ENCODE data around the gene NFXL1. TPM values are rescaled to one million over a fixed set of nuclear protein-coding genes. Genes with fewer than 3 reads are reported as not detected.
A peak's percentile ranks its signal among the peaks of the same experiment; 100 is the strongest.
"Not testable (repeated sequence)": the region's sequence is repeated elsewhere in the genome, so short reads cannot be mapped to it uniquely, and the experiment has no call there.

NFXL1 gene
- 4.3 and 5.9 TPM in 2 replicates for total RNA-seq (2014; rRNA removed; shearing (Covaris generic))
- polyA plus RNA-seq (2015; cell fraction: cytosol; rRNA removed), result 6.2 and 14.4 TPM in 2 replicates
- polyA plus RNA-seq (2015; cell fraction: nucleus; rRNA removed), result 37.0 and 56.7 TPM in 2 replicates

DNA sequence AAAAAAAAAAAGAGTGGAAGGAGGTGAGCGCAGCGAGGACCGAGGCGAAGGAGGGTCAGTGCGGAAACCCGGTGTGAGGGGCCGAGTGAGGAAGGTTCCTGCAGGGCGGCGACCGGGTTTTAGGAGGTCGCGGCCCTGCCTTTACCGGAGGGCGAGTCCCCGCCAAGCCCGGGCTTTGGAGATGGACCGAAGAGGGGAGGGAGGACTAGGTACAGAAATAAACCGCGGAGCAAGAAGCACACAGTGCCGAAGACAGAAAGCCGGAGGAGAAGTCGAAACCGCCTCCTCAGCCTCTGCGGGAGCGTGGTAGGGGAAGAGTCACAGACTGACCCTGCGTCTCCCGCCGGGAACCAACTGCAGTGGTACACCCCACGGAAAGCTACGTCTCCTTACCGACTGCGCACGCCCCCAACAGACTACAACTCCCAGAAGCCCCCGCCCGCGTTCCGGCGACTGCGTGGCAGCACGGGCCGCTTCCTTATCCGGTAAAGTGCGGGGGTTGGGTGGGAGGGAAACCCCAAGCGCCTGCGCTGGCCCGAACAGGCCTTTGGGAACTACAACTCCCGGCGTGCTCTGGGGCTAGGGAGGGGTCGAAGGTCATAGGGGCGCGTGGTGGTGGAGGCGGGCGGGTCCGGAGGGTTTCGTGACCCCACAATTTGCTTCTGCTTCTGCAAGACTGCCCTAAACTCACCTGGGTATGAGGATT is at the start of gene NFXL1:
Gene NFXL1 (minus strand): TSS at position 364 of the 706 bp plus-strand sequence. CDS start 380 bp downstream, outside the sequence.
- peak; percentile 95 for DNase-seq (ENCODE audit: low read depth, low spot score)
- in situ Hi-C loops (cut with HindIII; ENCODE audit: low pct_unique_long_range_greater_than_20kb, low sequenced_read_pairs), result no loop called here

DNA sequence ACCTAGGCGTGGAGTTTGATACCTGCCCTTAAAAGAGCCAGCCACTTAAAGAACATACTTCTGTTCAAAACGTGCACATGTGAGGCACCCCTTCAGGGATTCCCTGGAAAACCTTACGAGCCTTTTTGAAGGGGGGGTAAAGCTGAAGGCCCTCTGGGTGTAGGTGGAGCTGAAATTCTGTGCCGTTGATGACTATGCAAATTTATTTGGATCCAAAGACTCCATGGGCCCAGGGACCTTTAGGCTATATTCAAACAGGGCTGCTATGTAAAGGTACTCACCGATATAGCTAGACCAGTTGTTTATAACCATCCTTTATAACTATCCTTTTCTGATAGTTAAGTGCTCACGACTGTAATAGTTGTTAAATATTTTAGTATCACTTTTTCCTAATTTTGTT is 40.3 kb upstream of the NFXL1 start:
- in situ Hi-C loops (cut with HindIII; ENCODE audit: low pct_unique_long_range_greater_than_20kb, low sequenced_read_pairs), result no loop called here
- no peak for DNase-seq (ENCODE audit: low read depth, low spot score)

DNA sequence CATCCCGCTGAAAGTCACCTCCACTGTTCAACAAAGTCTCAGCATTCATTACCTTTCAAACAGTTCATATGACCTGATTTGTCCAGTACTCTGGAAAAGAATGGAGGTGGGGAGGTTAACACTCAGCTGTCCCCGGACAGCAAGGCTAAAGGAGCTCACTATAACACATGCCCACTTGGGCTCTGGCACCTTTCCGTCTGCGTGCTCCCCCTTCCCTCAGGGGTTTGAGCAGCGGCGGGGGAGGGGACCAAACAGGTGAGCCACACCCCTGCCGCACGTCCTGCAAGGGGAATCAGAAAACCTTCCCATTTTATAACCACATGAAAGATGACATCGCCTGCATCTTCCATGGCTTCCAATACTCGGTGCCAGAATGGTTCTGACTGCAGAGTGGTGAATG is 39.9 kb upstream of the NFXL1 start:
- in situ Hi-C loops (cut with HindIII; ENCODE audit: low pct_unique_long_range_greater_than_20kb, low sequenced_read_pairs), result no loop called here
- no peak for DNase-seq (ENCODE audit: low read depth, low spot score)

DNA sequence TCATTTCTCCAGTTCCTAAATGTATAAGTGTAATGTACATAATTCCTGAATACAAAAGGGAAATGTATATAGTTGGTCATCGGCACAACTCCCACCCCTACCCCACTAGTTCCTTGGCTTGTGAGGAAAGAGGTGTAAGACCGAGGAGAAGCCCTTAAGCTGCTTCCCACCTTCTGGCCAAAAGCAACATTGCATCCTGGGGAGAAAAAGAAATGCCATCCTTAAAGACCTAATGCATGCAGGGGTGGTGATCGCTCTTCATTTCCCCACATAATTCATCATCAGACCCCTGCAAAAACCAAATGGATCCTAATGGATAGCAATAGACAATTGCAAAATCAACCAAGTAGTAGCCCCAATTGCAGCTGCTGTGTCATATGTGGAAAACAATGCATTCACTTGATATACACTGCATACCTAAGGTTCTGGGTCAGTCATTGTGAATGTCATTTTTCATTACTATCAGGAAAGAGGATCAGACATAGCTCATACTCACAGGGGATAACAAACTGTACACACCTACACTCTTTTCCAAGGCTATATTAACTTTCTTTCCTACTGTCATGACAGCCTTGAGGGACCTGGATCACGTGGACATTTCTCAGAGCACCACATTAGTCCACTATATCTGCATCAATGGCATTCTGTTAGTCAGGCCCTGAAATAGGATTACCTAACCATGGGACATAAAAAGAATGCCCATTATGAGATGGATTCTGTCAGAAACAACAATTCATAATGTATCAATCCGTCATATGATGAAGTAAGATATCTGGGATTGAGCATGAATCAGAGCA is 31.7 kb upstream of the NFXL1 start:
- in situ Hi-C loops (cut with HindIII; ENCODE audit: low pct_unique_long_range_greater_than_20kb, low sequenced_read_pairs), result no loop called here
- peak; percentile 14 for DNase-seq (ENCODE audit: low read depth, low spot score)

DNA sequence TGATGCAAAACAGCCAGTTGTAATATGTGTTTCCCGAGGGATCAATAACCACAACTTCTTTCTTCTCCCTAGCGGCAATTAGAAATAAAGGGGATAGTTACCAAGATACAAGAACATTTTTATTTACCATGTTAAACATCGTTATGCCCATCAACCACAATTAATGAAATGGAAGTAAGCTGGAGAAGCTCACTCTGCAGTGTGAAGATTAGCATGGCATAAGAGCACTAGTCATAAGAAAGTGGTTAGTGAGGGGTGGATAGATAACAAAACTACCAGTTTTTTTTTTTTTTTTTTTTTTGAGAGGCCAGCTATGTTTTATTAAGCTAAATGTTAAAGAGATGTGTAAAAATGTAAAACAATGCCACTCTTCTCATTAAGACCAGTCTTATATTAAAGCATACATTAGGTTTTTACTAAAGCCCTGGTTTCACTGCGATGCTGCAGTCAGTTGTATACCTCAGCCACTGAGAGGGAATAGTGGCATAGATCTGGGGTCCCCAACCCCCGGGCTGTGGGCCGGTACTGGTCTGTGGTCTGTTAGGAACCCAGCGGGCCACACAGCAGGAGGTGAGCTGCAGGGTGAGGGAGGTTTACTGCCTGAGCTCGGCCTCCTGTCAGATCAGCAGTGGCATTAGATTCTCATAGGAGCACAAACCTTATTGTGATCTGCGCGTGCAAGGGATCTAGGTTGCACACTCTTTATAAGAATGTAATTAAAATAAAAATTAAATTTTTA is 27.9 kb upstream of the NFXL1 start:
- DNase-seq (ENCODE audit: low read depth, low spot score), result no peak
- in situ Hi-C loops (cut with HindIII; ENCODE audit: low pct_unique_long_range_greater_than_20kb, low sequenced_read_pairs), result no loop called here

DNA sequence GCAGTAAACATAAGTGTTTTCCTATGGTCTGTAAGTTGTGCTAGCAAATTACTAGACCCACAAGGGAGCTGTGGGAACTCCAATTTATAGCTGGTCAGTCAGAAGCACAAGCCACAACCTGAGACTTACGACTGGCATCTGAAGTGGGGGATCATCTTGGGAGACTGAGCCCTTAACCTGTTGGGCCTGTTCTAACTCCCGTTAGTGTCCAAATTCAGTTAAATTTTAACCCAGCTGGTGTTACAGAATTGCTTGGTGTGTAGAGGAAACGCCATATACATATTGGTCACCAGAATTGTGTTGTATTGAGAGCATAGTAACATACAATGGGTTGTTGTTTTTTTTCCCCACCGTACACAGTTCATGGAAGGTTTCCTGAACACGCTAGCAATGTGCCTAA is 25.1 kb upstream of the NFXL1 start:
- DNase-seq (ENCODE audit: low read depth, low spot score), result no peak
- in situ Hi-C loops (cut with HindIII; ENCODE audit: low pct_unique_long_range_greater_than_20kb, low sequenced_read_pairs), result loop anchor here (10.0 kb wide), 1 partner anchor 265 kb away; no protein-coding TSS in a partner anchor

DNA sequence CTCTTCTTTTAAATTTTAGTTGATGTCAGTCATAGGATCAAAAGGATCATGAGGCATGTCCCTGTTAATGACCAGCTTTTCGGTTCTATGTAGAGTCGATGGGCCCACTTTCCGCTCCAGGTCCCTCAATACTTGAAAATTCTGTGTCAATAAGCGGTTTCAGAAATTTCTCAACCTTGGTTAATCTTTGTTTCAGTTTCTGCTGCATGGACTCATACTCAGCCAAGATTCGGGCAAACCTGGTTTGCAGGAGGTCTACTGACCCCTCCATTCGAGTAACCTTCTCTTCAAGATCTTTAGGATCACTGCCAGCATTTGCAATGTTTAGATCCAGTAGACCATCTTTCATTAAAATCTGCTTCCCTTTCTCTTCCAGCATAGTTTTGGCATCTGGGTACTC is 22.0 kb upstream of the NFXL1 start:
- in situ Hi-C loops (cut with HindIII; ENCODE audit: low pct_unique_long_range_greater_than_20kb, low sequenced_read_pairs), result loop anchor here (10.0 kb wide), 1 partner anchor 262 kb away; no protein-coding TSS in a partner anchor
- no peak for DNase-seq (ENCODE audit: low read depth, low spot score)

DNA sequence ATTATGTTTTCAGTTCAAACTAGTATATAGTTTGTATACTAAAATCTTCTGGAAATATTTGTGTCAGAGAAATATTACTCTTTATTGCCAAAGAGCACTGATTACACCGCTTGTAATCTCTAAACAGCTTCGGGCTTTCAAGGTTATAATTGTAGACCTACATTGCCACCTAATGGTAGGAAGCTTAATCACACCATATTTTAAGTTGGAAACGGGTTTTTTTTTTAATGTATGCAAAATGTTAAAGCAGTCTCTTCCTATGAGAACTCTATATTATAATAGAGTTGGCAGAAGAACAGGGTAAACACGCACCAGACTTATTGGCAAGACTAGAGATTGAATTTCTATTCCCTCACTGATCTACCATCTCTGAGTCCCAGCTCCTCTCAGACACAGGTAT is 19.5 kb upstream of the NFXL1 start:
- DNase-seq (ENCODE audit: low read depth, low spot score), result peak; percentile 63
- in situ Hi-C loops (cut with HindIII; ENCODE audit: low pct_unique_long_range_greater_than_20kb, low sequenced_read_pairs), result loop anchor here (10.0 kb wide), 1 partner anchor 259 kb away; no protein-coding TSS in a partner anchor

DNA sequence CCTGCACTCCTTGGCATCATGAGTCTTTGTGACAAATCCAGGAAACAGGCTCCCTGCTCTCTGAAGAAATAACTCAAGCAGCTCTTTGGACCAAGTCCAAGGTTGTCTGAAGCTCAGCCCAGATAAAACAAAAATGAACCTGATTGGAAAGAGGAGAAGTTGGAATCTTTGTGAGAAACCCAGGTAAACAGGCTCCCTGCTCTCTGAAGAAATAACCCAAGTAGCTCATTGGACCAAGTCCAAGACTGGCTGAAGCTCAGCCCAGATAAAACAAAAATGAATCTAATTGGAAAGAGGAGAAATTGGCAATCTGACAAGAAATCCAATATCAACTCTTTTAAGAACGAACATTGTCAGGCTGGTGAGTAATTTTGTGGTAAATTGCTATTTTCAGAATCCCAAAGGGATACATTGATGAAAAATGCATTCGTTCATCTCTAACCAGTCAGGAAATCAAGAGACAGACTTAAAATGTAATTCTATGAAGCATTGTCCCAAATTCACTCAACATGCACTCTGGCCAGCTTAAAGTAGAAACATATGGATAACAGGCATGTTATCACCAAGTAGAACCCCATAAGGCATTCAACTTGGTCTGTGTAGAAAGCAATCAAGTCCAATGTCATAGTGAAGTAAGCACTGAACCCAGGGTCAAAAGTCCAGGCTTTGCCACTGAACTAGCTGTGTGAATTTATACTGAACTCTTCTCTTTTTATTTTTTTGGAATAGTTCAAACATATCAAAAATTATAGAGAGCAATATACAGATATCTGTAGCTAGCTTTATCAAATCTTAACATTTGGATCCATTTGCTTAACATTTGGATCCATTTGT is 16.8 kb upstream of the NFXL1 start:
- no peak for DNase-seq (ENCODE audit: low read depth, low spot score)
- in situ Hi-C loops (cut with HindIII; ENCODE audit: low pct_unique_long_range_greater_than_20kb, low sequenced_read_pairs), result loop anchor here (10.0 kb wide), 1 partner anchor 256 kb away; no protein-coding TSS in a partner anchor

DNA sequence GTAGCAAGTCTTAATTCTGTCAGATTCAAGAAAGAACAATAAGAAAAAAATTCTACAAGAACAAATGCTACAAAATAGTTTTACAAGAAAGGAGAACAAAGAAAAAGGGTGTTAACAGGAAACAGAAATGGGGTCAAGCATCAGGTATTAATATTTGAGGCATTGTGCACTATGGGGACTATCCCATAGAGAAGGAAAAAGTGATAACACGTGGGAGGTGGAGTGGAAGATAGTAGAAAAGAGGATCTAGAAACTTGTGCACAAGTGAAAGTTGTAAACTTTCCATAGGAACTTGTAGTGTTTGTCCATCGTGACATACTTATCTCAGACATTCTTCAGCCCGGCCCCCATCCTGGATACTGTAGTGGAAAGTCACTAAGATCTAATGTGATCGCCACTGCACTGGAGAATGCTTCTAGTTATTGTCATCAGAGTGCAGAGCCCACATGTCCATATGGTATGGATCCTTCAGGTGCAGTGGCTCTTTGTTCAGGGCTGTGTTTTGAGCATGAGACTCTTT is 15.4 kb upstream of the NFXL1 start:
- DNase-seq (ENCODE audit: low read depth, low spot score), result no peak
- in situ Hi-C loops (cut with HindIII; ENCODE audit: low pct_unique_long_range_greater_than_20kb, low sequenced_read_pairs), result loop anchor here (10.0 kb wide), 1 partner anchor 255 kb away; no protein-coding TSS in a partner anchor

DNA sequence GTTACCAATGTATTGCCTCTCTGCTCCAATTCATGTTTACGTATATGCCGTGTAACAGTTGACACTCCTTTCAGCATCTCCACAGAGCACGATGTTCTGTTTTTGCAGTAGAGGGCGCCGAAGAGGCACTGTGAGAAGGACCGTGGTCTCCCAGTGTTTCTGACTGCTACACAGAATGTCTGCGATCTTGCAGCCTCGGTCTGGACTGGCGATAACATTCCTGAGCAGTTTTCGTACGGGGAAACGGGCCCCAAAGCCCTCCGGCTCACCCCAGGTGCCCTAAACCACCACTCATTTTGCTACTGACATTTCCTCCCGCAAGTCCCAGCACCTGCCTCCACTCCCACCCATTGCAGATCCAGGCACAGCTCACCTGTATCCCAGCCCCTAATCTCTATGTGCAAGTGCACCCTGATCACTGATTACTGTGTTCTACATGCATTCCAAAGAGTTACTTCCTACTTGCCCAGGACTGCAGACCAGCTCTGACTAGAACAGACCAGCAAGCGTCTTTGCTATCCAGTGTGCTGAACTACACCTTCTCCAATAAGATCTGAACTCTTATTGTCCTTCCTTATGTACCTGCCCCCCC is 12.4 kb upstream of the NFXL1 start:
- in situ Hi-C loops (cut with HindIII; ENCODE audit: low pct_unique_long_range_greater_than_20kb, low sequenced_read_pairs), result no loop called here
- peak; percentile 74 for DNase-seq (ENCODE audit: low read depth, low spot score)

DNA sequence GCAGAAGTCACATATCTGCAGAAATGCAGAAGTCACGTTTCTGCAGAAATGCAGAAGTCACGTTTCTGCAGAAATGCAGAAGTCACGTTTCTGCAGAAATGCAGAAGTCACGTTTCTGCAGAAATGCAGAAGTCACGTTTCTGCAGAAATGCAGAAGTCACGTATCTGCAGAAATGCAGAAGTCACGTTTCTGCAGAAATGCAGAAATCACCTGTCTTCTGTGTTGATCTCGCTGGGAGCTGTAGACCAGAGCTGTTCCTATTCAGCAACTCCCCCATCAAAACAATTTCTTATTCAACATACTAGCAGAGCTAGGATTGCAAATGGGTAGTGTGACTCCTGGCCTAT is 8.9 kb upstream of the NFXL1 start:
- in situ Hi-C loops (cut with HindIII; ENCODE audit: low pct_unique_long_range_greater_than_20kb, low sequenced_read_pairs); DNase-seq (ENCODE audit: low read depth, low spot score): not testable (repeated sequence)

DNA sequence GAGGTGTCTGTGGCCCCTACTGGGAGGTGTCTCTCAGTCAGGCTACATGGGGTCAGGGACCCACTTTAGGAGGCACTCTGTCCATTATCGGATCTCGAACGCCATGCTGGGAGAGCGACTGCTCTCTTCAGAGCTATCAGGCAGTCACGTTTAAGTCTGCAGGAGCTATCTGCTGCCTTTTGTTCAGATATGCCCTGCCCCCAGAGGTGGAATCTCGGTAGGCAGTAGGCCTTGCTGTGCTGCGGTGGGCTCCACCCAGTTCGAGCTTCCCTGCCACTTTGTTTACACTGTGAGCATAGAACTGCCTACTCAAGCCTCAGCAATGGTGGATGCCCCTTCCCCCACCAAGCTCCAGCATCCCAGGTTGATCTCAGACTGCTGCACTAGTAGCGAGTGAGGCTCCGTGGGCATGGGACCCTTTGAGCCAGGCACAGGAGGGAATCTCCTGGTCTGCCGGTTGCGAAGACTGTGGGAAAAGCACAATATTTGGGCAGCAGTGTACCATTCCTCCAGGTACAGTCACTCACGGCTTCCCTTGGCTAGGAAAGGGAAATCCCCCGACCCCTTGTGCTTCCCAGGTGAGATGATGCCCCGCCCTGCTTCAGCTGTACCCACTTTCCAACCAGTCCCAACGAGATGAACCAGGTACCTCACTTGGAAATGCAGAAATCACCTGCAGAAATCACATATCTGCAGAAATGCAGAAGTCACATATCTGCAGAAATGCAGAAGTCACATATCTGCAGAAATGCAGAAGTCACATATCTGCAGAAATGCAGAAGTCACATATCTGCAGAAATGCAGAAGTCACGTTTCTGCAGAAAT is 8.3 kb upstream of the NFXL1 start:
- DNase-seq (ENCODE audit: low read depth, low spot score); in situ Hi-C loops (cut with HindIII; ENCODE audit: low pct_unique_long_range_greater_than_20kb, low sequenced_read_pairs): not testable (repeated sequence)

DNA sequence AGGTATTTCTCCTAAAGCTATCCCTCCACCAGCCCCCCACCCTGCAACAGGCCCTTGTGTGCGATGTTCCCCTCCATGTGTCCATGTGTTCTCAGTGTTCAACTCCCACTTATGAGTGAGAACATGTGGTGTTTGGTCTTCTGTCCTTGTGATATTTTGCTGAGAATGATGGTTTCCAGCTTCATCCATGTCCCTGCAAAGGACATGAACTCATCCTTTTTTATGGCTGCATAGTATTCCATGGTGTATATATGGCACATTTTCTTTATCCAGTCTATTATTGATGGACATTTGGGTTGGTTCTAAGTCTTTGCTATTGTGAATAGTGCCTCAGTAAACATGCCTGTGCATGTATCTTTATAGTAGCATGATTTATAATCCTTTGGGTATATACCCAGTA is 2.8 kb upstream of the NFXL1 start:
- in situ Hi-C loops (cut with HindIII; ENCODE audit: low pct_unique_long_range_greater_than_20kb, low sequenced_read_pairs); DNase-seq (ENCODE audit: low read depth, low spot score): not testable (repeated sequence)

DNA sequence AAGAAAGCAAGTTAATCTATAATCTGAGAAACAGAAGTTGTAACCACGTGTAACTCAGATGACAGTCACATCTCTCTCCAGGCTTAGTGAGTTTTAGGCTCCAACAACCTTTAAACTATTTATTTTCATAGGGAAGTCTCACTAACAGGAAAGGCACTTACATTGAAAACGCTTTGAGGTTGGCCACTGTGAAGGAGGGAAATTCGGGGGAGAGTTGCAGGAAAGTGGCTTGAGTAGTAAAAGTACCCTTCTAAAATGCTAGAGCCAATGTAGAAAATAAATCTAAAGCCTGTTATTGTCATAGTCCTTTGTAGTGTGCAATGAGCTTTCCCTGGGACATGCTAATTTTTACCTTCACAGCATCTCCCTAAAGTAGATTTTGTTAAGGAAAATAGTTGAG is 995 bp upstream of the NFXL1 start:
- in situ Hi-C loops (cut with HindIII; ENCODE audit: low pct_unique_long_range_greater_than_20kb, low sequenced_read_pairs), result no loop called here
- DNase-seq (ENCODE audit: low read depth, low spot score), result no peak

DNA sequence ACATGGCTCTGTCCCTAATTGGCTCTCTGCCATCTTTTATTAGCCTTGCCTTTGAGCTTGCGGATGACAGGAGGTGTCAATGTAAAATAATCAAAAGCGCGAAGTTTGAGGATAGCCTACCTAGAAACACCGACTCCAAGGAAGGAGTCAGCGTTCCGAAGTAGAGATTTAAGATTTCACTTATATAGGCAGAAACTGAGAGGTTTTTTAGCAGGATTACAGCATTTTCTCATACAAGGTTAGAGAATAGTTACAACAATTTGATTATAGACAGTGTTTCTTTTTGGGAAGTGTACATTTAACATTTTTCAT is 499 bp upstream of the NFXL1 start:
- in situ Hi-C loops (cut with HindIII; ENCODE audit: low pct_unique_long_range_greater_than_20kb, low sequenced_read_pairs), result no loop called here
- no peak for DNase-seq (ENCODE audit: low read depth, low spot score)
